ENCODE measurements around the gene POMGNT1.
A peak's percentile ranks its signal among the peaks of the same experiment; 100 is the strongest.
"Not testable (repeated sequence)": the region's sequence is repeated elsewhere in the genome, so short reads cannot be mapped to it uniquely, and the experiment has no call there.

The POMGNT1 gene

GRCh38 chr1:46197964-46198811 is at the start of gene POMGNT1:
POMGNT1 (minus strand) TSS chr1:46198434; CDS start chr1:46197821, 613 bp downstream.
- no peak for DNase-seq

GRCh38 chr1:46247436-46248121 is 49.3 kb upstream of the POMGNT1 start, which contains the start of gene RAD54L:
RAD54L (plus strand) TSS chr1:46247763; CDS start chr1:46248406, 643 bp downstream.
- peak; percentile 96 to 97 for DNase-seq

- DNase-seq, result peak in 1 of 2 experiments; percentile 96
Measured at GRCh38 chr1:46246548-46247435, 48.6 kb upstream of the POMGNT1 start.

GRCh38 chr1:46246136-46246535 is 47.9 kb upstream of the POMGNT1 start:
- DNase-seq, result not testable (repeated sequence)

GRCh38 chr1:46244656-46245371 is 46.6 kb upstream of the POMGNT1 start:
- DNase-seq, result no peak

GRCh38 chr1:46243831-46244230 is 45.6 kb upstream of the POMGNT1 start:
- not testable (repeated sequence) for DNase-seq

- DNase-seq, result no peak
Measured at GRCh38 chr1:46242918-46243317, 44.7 kb upstream of the POMGNT1 start.

- not testable (repeated sequence) for DNase-seq
Measured at GRCh38 chr1:46241733-46242132, 43.5 kb upstream of the POMGNT1 start.

GRCh38 chr1:46238865-46239264 is 40.6 kb upstream of the POMGNT1 start:
- DNase-seq, result not testable (repeated sequence)

GRCh38 chr1:46236882-46237281 is 38.6 kb upstream of the POMGNT1 start:
- no peak for DNase-seq

- DNase-seq, result not testable (repeated sequence)
Measured at GRCh38 chr1:46231231-46231630, 33.0 kb upstream of the POMGNT1 start.

GRCh38 chr1:46224966-46225365 is 26.7 kb upstream of the POMGNT1 start:
- DNase-seq, result no peak

- peak; percentile 40 to 63 for DNase-seq
Measured at GRCh38 chr1:46223472-46223943, 25.3 kb upstream of the POMGNT1 start.

- DNase-seq, result not testable (repeated sequence)
Measured at GRCh38 chr1:46223055-46223454, 24.8 kb upstream of the POMGNT1 start.

- no peak for DNase-seq
Measured at GRCh38 chr1:46221749-46222148, 23.5 kb upstream of the POMGNT1 start.

- DNase-seq, result no peak
Measured at GRCh38 chr1:46220808-46221207, 22.6 kb upstream of the POMGNT1 start.

- no peak for DNase-seq
Measured at GRCh38 chr1:46219551-46220520, 21.6 kb upstream of the POMGNT1 start.

GRCh38 chr1:46218443-46218842 is 20.2 kb upstream of the POMGNT1 start:
- DNase-seq, result peak; percentile 91 to 93

- no peak for DNase-seq
Measured at GRCh38 chr1:46215504-46215903, 17.3 kb upstream of the POMGNT1 start.

- DNase-seq, result no peak
Measured at GRCh38 chr1:46211051-46211450, 12.8 kb upstream of the POMGNT1 start.

GRCh38 chr1:46210561-46210960 is 12.3 kb upstream of the POMGNT1 start:
- DNase-seq, result no peak
